HG03135 (cell line): ENCODE measurements around the gene ERG.

ENCODE experiments used
- ATAC-seq: cut with Tn5 transposase; IDR thresholded peaks from one replicate; pipeline ENCODE4 v1.9.1; 2021; ENCODE audit warnings: mild to moderate bottlenecking, moderate library complexity; ENCODE audit not compliant: unreplicated experiment

ERG gene

GRCh38 chr21:38475519-38475918 is 22.8 kb downstream of the ERG start:
- ATAC-seq = no peak

- no peak for ATAC-seq
Observed at GRCh38 chr21:38474796-38475195, 23.5 kb downstream of the ERG start.

- ATAC-seq = no peak
Observed at GRCh38 chr21:38474124-38474523, 24.2 kb downstream of the ERG start.

GRCh38 chr21:38472412-38473108 is 25.7 kb downstream of the ERG start:
- ATAC-seq = no peak

GRCh38 chr21:38471766-38472165 is 26.5 kb downstream of the ERG start:
- no peak for ATAC-seq

GRCh38 chr21:38470755-38471154 is 27.5 kb downstream of the ERG start:
- ATAC-seq = no peak

- ATAC-seq = no peak
Observed at GRCh38 chr21:38469642-38470041, 28.6 kb downstream of the ERG start.

- ATAC-seq = no peak
Observed at GRCh38 chr21:38468989-38469388, 29.3 kb downstream of the ERG start.

- no peak for ATAC-seq
Observed at GRCh38 chr21:38467911-38468310, 30.4 kb downstream of the ERG start.

- ATAC-seq = no peak
Observed at GRCh38 chr21:38467374-38467773, 30.9 kb downstream of the ERG start.

DNA sequence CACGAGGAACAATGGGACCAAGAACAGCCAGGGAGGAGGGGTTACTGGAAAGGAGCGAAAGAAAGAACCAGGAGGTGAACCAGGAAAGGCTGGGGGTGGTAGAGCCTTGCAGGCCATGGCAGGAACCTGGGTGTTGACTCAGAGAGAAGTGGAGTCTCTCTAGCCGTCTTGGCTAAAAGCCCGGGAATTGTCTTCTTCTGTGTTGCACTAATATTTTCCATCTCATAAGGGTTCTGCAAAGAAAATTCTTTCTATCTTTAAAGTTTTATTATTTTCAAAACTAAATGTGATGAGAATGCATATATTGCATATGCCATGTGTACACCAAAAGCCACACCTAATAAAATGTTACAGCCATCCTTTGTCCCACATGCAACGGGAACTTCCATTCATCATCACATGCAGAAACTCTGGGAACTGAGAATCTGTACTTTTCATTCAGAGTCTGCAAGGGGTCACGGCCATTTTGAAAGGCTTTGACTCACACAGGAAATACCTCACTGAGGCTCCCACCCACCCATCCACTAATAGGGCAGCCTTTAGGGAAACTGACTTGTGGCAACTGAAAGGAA is 38.0 kb downstream of the ERG start:
- no peak for ATAC-seq

GRCh38 chr21:38459490-38459889 is 38.8 kb downstream of the ERG start:
- no peak for ATAC-seq

GRCh38 chr21:38455403-38455802 is 42.9 kb downstream of the ERG start:
- no peak for ATAC-seq

GRCh38 chr21:38454702-38455101 is 43.6 kb downstream of the ERG start:
- no peak for ATAC-seq

DNA sequence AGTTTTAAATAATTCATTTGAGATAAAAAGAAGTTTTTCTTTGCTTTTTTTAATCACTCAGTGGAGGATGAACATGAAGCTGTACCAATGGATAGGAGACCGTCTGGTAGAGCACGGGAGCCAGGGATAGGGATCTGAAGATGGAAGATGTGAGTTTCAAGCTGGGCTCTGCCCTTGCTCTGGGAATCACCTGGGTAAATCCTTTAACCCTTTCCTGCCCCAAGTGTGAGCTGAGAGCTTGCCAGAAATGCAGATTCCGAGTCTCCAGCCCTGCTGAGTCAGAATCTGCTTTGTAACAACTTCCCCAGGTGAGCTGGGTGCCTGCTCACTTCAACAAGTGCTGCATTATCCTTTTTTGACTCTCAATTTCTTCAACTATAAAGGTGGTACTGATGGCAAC is 44.1 kb downstream of the ERG start:
- no peak for ATAC-seq

- ATAC-seq = no peak
Observed at GRCh38 chr21:38448671-38449385, 49.4 kb downstream of the ERG start.

- no peak for ATAC-seq
Observed at GRCh38 chr21:38447611-38448010, 50.7 kb downstream of the ERG start.

GRCh38 chr21:38444691-38445090 is 53.6 kb downstream of the ERG start:
- ATAC-seq = no peak

GRCh38 chr21:38443110-38443509 is 55.2 kb downstream of the ERG start:
- ATAC-seq = no peak

- no peak for ATAC-seq
Observed at GRCh38 chr21:38441153-38441552, 57.1 kb downstream of the ERG start.

- ATAC-seq = no peak
Observed at GRCh38 chr21:38440746-38441145, 57.5 kb downstream of the ERG start.

GRCh38 chr21:38439957-38440356 is 58.3 kb downstream of the ERG start:
- ATAC-seq = no peak
